ENCODE results near the gene ANKS3. TPM values are rescaled to one million over a fixed set of nuclear protein-coding genes. Genes with fewer than 3 reads are reported as not detected.

ANKS3 gene
- total RNA-seq, 4 donors from 2014 or later, result 11.5 to 36.5 (median 20.0) TPM

DNA sequence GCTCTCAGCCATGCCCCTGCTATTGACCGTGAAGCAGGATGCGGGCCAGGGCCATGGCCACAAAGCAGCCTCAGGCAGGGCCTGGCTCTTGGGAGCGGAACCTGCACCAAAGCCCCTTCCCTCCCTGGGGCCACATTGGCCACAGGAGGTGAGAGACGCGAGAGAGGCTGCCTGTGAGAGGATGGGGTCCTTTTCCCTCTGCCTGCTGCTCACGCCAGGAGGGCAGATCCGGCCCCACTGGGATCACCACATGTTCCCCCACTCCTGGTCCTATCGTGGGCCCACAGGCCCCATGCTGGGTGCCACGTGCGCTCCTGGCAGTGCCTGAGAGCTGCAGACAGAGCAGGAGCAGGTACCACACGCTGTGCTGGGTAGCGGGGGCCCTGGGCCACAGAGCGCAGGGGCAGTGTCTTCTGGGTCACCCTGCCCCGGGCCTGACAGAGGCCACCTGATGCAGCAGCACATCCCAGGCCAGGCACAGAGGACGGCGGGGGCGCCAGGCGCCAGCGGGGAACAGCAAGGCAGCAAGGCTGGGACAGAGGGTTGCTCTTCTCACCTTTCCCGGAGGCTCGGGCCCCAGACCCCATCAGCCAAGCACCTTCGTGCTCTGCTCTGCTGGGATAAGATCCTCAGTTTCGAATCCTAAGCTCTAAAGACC lies 49.9 kb downstream of the ANKS3 start:
- WGBS, result 86% methylated on average over 7 of the region's 23 CpGs
- no peak for DNase-seq (ENCODE audit: low spot score in 2 of 2)
- H3K27me3 ChIP-seq, result no peaks in the 10 kb centered on the region
- TF ChIP-seq POLR2A (IDR thresholded peaks at IDR 0.05) (no peak), EP300 (IDR thresholded peaks at IDR 0.05) (no peak), POLR2AphosphoS5 (IDR thresholded peaks at IDR 0.05) (no peak)
- TF ChIP-seq, protein P1, sequence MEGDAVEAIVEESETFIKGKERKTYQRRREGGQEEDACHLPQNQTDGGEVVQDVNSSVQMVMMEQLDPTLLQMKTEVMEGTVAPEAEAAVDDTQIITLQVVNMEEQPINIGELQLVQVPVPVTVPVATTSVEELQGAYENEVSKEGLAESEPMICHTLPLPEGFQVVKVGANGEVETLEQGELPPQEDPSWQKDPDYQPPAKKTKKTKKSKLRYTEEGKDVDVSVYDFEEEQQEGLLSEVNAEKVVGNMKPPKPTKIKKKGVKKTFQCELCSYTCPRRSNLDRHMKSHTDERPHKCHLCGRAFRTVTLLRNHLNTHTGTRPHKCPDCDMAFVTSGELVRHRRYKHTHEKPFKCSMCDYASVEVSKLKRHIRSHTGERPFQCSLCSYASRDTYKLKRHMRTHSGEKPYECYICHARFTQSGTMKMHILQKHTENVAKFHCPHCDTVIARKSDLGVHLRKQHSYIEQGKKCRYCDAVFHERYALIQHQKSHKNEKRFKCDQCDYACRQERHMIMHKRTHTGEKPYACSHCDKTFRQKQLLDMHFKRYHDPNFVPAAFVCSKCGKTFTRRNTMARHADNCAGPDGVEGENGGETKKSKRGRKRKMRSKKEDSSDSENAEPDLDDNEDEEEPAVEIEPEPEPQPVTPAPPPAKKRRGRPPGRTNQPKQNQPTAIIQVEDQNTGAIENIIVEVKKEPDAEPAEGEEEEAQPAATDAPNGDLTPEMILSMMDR (IDR thresholded peaks at IDR 0.05), result no peak
- H3K4me1 ChIP-seq, result peaks cover 20% of the 10 kb centered on the region
- peaks cover 79% of the 10 kb centered on the region for H3K36me3 ChIP-seq
- no peaks in the 10 kb centered on the region for H3K9me3 ChIP-seq
- no peak overlapping the region for H3K27ac ChIP-seq
- H3K4me3 ChIP-seq, result no peak overlapping the region

DNA sequence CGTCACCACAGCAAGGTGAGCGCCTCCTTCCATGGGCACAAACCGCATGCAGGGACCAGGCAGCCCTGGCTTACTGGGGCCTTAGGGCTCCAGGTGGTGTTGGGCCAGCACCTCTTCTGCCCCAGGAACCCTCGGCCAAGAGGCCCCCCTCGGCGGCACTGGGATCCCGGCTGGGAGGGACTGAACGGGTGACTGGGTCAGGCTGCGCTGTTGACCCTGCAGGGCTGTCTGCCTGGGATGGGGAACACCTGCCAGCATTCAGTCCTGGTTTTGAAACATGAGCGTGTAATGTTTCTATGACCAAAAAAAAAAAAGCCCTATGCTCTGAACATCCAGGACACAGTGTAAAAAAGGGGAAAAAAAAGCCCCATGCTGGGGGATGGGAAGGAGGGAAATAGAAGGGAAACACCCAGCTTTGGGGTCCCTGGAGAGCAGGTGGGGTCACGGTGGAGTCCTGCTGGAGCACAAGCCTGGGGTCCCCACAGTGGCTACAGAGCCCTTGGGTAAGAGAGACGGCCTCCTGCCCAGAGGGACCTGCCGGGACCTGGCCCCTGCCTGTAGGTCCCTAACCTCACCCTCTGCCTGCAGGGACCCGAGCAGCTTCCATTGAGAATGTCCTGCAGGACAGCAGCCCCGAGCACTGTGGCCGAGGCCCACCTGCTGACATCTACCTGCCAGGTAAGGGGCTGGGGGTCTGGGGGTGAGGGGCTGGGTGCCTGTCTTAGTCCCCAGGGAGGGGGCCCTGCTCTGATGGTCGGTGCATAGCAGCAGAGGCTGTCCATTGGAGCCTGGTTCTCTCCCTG lies 50.6 kb downstream of the ANKS3 start:
- Histone ChIP-seq H3K9me3 (no peaks in the 10 kb centered on the region), H3K27ac (no peak overlapping the region), H3K36me3 (peaks cover 73% of the 10 kb centered on the region), H3K4me3 (no peak overlapping the region), H3K27me3 (no peaks in the 10 kb centered on the region), H3K4me1 (peaks cover 23% of the 10 kb centered on the region)
- no peak for DNase-seq (ENCODE audit: low spot score in 2 of 2)
- TF ChIP-seq POLR2AphosphoS5 (IDR thresholded peaks at IDR 0.05), result no peak
- TF ChIP-seq EP300 (IDR thresholded peaks at IDR 0.05), result no peak
- TF ChIP-seq, protein P1 (IDR thresholded peaks at IDR 0.05), result no peak
- no peak for TF ChIP-seq POLR2A (IDR thresholded peaks at IDR 0.05)
- 85% methylated on average over 8 of the region's 17 CpGs for WGBS

GRCh38 chr16:4682616-4683254 lies 51.3 kb downstream of the ANKS3 start:
- no peak for DNase-seq (ENCODE audit: low spot score in 2 of 2)
- H3K27me3 ChIP-seq, result no peaks in the 10 kb centered on the region
- 90% methylated on average over 24 of the region's 36 CpGs for WGBS
- no peak overlapping the region for H3K27ac ChIP-seq
- TF ChIP-seq, protein P1 (IDR thresholded peaks at IDR 0.05), result peak; percentile 3 to 42
- TF ChIP-seq EP300 (IDR thresholded peaks at IDR 0.05), result no peak
- no peaks in the 10 kb centered on the region for H3K9me3 ChIP-seq
- peaks cover 23% of the 10 kb centered on the region for H3K4me1 ChIP-seq
- H3K36me3 ChIP-seq, result peaks cover 73% of the 10 kb centered on the region
- no peak overlapping the region for H3K4me3 ChIP-seq

DNA sequence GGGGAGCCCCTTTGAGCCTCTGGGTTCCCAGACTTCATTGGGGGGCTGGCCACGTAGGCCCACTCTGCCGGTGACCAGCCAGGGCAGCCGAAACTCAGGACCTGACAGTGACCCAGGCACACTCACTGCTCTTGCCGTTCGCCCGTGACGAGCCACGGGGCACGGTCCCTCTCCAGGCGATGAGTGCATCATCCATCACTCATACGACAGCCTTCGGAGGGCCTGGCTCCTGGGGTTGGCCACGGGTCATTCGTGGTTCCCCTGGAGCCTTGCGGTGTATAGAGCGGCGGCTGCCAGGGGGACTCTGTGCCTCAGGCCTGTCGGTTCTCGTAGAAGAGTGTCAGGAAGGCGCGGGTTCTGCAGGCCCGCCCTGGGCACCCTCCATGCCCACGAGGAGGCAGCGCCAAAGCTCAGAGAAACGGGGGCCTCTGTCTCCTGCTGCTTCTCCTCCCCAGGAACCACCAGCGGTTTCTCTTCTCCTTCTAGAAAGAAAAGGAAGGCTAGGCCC lies 51.9 kb downstream of the ANKS3 start:
- no peak overlapping the region for H3K4me3 ChIP-seq
- no peaks in the 10 kb centered on the region for H3K27me3 ChIP-seq
- peaks cover 26% of the 10 kb centered on the region for H3K4me1 ChIP-seq
- no peak for DNase-seq (ENCODE audit: low spot score in 2 of 2)
- no peaks in the 10 kb centered on the region for H3K9me3 ChIP-seq
- WGBS, result 87% methylated on average over 21 of the region's 26 CpGs
- no peak overlapping the region for H3K27ac ChIP-seq
- peaks cover 73% of the 10 kb centered on the region for H3K36me3 ChIP-seq
- no peak for TF ChIP-seq EP300 (IDR thresholded peaks at IDR 0.05)
- TF ChIP-seq, protein P1 (IDR thresholded peaks at IDR 0.05), result no peak
- TF ChIP-seq POLR2A (IDR thresholded peaks at IDR 0.05), result no peak
- TF ChIP-seq POLR2AphosphoS5 (IDR thresholded peaks at IDR 0.05), result no peak
